OCI-LY7 (cell line): ENCODE data around the gene RNF223.
"Not testable (repeated sequence)": the region's sequence is repeated elsewhere in the genome, so short reads cannot be mapped to it uniquely, and the experiment has no call there.

Experiments used
- CTCF ChIP-seq: fragments of 200-600 bp; sonication (generic); conservative IDR thresholded peaks from 2 replicates; pipeline ENCODE4 v1.5.1; 2014; ENCODE audit warnings: mild to moderate bottlenecking, antibody characterized with exemption, low read length, moderate library complexity, mixed read lengths
- EZH2phosphoT487 ChIP-seq: fragments of 200-600 bp; sonication (generic); IDR thresholded peaks from 2 replicates; pipeline ENCODE4 v1.6.1; 2018; ENCODE audit warnings: low read depth, borderline replicate concordance, mild to moderate bottlenecking, mixed run types, antibody characterized with exemption, low read length, moderate library complexity, mixed read lengths

- not testable (repeated sequence) for TF ChIP-seq CTCF, EZH2phosphoT487
Observed at GRCh38 chr1:1096136-1096535, 22.0 kb upstream of the RNF223 start.
